ENCODE results near the gene ATP1A2.

ATP1A2 gene

GRCh38 chr1:160115545-160116282 is at the start of gene ATP1A2:
Gene ATP1A2, plus strand, starts transcription at chr1:160115759. Its CDS starts 103 bp downstream, at chr1:160115862.
- DNase-seq (ENCODE audit: low read depth in 1 of 2, low spot score in 1 of 2) = no peak

- no peak for DNase-seq (ENCODE audit: low read depth in 1 of 2, low spot score in 1 of 2)
Measured at GRCh38 chr1:160066829-160067745, 48.5 kb upstream of the ATP1A2 start.

- DNase-seq (ENCODE audit: low read depth in 1 of 2, low spot score in 1 of 2) = no peak
Measured at GRCh38 chr1:160068225-160068624, 47.3 kb upstream of the ATP1A2 start.

GRCh38 chr1:160069460-160070231 is 45.9 kb upstream of the ATP1A2 start, which contains the start of gene KCNJ10:
Gene KCNJ10, minus strand, starts transcription at chr1:160070160. Its CDS starts 27,628 bp downstream, at chr1:160042532.
- DNase-seq (ENCODE audit: low read depth in 1 of 2, low spot score in 1 of 2) = no peak

- peak; percentile 20 to 44 for DNase-seq (ENCODE audit: low read depth in 1 of 2, low spot score in 1 of 2)
Measured at GRCh38 chr1:160070243-160071163, 45.1 kb upstream of the ATP1A2 start.

- DNase-seq (ENCODE audit: low read depth in 1 of 2, low spot score in 1 of 2) = no peak
Measured at GRCh38 chr1:160071289-160071688, 44.3 kb upstream of the ATP1A2 start.

GRCh38 chr1:160074865-160075264 is 40.7 kb upstream of the ATP1A2 start:
- DNase-seq (ENCODE audit: low read depth in 1 of 2, low spot score in 1 of 2) = no peak

- DNase-seq (ENCODE audit: low read depth in 1 of 2, low spot score in 1 of 2) = no peak
Measured at GRCh38 chr1:160075836-160076235, 39.7 kb upstream of the ATP1A2 start.

GRCh38 chr1:160076295-160076694 is 39.3 kb upstream of the ATP1A2 start:
- DNase-seq (ENCODE audit: low read depth in 1 of 2, low spot score in 1 of 2) = no peak

- DNase-seq (ENCODE audit: low read depth in 1 of 2, low spot score in 1 of 2) = no peak
Measured at GRCh38 chr1:160077486-160077885, 38.1 kb upstream of the ATP1A2 start.

GRCh38 chr1:160078512-160079195 is 36.9 kb upstream of the ATP1A2 start:
- peak in 1 of 2 donors; percentile 47 for DNase-seq (ENCODE audit: low read depth in 1 of 2, low spot score in 1 of 2)

- no peak for DNase-seq (ENCODE audit: low read depth in 1 of 2, low spot score in 1 of 2)
Measured at GRCh38 chr1:160079448-160079847, 36.1 kb upstream of the ATP1A2 start.

GRCh38 chr1:160080381-160081100 is 35.0 kb upstream of the ATP1A2 start:
- no peak for DNase-seq (ENCODE audit: low read depth in 1 of 2, low spot score in 1 of 2)

GRCh38 chr1:160081261-160081936 is 34.2 kb upstream of the ATP1A2 start, which contains the start of gene KCNJ9:
Gene KCNJ9, plus strand, starts transcription at chr1:160081538. Its CDS starts 2,493 bp downstream, at chr1:160084031.
- no peak for DNase-seq (ENCODE audit: low read depth in 1 of 2, low spot score in 1 of 2)

- DNase-seq (ENCODE audit: low read depth in 1 of 2, low spot score in 1 of 2) = no peak
Measured at GRCh38 chr1:160082487-160082886, 33.1 kb upstream of the ATP1A2 start.

GRCh38 chr1:160082926-160083325 is 32.6 kb upstream of the ATP1A2 start:
- no peak for DNase-seq (ENCODE audit: low read depth in 1 of 2, low spot score in 1 of 2)

GRCh38 chr1:160083968-160084770 is 31.4 kb upstream of the ATP1A2 start:
- DNase-seq (ENCODE audit: low read depth in 1 of 2, low spot score in 1 of 2) = peak; percentile 51 to 52
